ENCODE measurements around the gene SVBP. TPM values are rescaled to one million over a fixed set of nuclear protein-coding genes. Genes with fewer than 3 reads are reported as not detected.

Gene SVBP
- total RNA-seq, 2 donors from 2014 or later, result 15.0 to 42.5 TPM

DNA sequence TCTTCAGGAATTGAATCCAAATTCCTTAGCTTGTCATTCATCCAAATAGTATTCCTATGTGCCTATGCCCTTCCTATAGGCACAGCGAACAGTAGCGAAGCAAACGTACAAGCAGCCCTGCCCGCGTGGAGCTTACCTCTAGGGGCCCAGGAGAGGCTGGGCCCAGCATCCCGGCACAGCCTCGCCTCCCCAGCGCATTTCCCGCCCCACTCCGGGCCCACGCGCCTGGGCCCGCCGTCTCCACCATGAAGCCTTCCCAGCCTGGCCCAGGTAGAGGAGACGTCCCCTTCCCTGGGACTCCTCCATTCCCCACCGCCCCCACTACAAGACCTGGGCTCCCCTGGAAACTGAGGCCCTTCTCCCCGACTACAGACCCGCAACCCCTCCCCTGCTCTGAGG lies 32.7 kb downstream of the SVBP start:
- Histone ChIP-seq H3K27ac (no peak overlapping the region), H3K9me3 (no peaks in the 10 kb centered on the region), H3K36me3 (no peaks in the 10 kb centered on the region), H3K27me3 (replicated peaks; ENCODE audit: insufficient read depth) (no peaks in the 10 kb centered on the region), H3K4me3 (no peak overlapping the region), H3K4me1 (replicated peaks) (no peaks in the 10 kb centered on the region)
- 80% methylated on average over 18 of the region's 18 CpGs for WGBS
- TF ChIP-seq POLR2A (IDR thresholded peaks at IDR 0.05) (no peak), POLR2AphosphoS5 (IDR thresholded peaks at IDR 0.05) (no peak), CTCF (IDR thresholded peaks at IDR 0.05) (no peak)
- no peak for DNase-seq (ENCODE audit: low spot score)
- intact Hi-C loops (cut with DNase I), result no loop called here

GRCh38 chr1:42783092-42783491 lies 34.1 kb downstream of the SVBP start:
- intact Hi-C loops (cut with DNase I), result no loop called here
- 98% methylated on average over 2 of the region's 2 CpGs for WGBS

GRCh38 chr1:42780176-42780575 lies 37.0 kb downstream of the SVBP start:
- intact Hi-C loops (cut with DNase I), result no loop called here
- Histone ChIP-seq H3K4me1 (replicated peaks) (no peaks in the 10 kb centered on the region), H3K27me3 (replicated peaks; ENCODE audit: insufficient read depth) (no peaks in the 10 kb centered on the region), H3K36me3 (peaks cover 3 to 7% of the 10 kb centered on the region in 2 donors), H3K27ac (no peak overlapping the region), H3K4me3 (no peak overlapping the region), H3K9me3 (no peaks in the 10 kb centered on the region)
- no peak for TF ChIP-seq CTCF (IDR thresholded peaks at IDR 0.05)
- TF ChIP-seq POLR2AphosphoS5 (IDR thresholded peaks at IDR 0.05), result no peak
- TF ChIP-seq POLR2A (IDR thresholded peaks at IDR 0.05), result no peak
- no peak for DNase-seq (ENCODE audit: low spot score)
- WGBS, result 100% methylated on average over 1 of the region's 1 CpG

More at GRCh38 chr1:42783092-42783491, 34.1 kb downstream of the SVBP start:
- H3K36me3 ChIP-seq, result no peaks in the 10 kb centered on the region
- no peak overlapping the region for H3K4me3 ChIP-seq
- H3K4me1 ChIP-seq (replicated peaks), result no peaks in the 10 kb centered on the region
- TF ChIP-seq POLR2AphosphoS5 (IDR thresholded peaks at IDR 0.05), result no peak
- TF ChIP-seq POLR2A (IDR thresholded peaks at IDR 0.05), result no peak
- no peak for TF ChIP-seq CTCF (IDR thresholded peaks at IDR 0.05)
- no peak for DNase-seq (ENCODE audit: low spot score)
- H3K27ac ChIP-seq, result no peak overlapping the region
- H3K9me3 ChIP-seq, result no peaks in the 10 kb centered on the region
- no peaks in the 10 kb centered on the region for H3K27me3 ChIP-seq (replicated peaks; ENCODE audit: insufficient read depth)

DNA sequence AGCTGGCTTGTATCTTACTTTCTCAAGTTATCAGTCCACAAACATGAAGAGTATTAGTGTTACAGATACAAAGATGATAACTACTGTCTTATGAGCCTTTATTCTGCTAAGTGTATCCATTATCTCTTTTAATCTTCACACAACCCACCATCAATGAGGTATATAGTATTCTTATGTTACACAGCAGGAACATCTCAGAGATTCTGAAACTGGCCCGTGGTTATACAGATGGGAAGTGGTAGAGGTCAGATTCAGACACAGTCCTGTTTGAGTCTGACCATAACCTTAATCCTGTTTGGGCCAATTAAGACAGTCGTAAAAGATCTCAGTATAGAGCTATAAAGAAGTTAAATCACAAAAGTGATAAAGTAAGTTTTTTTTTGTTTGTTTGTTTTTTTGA lies 37.5 kb downstream of the SVBP start:
- intact Hi-C loops (cut with DNase I), result loop anchor here (5.0 kb wide), 1 partner anchor 293 kb away; no protein-coding TSS in a partner anchor
- Histone ChIP-seq H3K27me3 (replicated peaks; ENCODE audit: insufficient read depth) (no peaks in the 10 kb centered on the region), H3K9me3 (no peaks in the 10 kb centered on the region), H3K4me1 (replicated peaks) (no peaks in the 10 kb centered on the region), H3K36me3 (peaks cover 7% of the 10 kb centered on the region in 2 donors), H3K4me3 (no peak overlapping the region), H3K27ac (no peak overlapping the region)
- TF ChIP-seq POLR2A (IDR thresholded peaks at IDR 0.05), result no peak
- TF ChIP-seq POLR2AphosphoS5 (IDR thresholded peaks at IDR 0.05), result no peak
- no peak for TF ChIP-seq CTCF (IDR thresholded peaks at IDR 0.05)
- 62% methylated on average over 2 of the region's 2 CpGs for WGBS
- DNase-seq (ENCODE audit: low spot score), result no peak

DNA sequence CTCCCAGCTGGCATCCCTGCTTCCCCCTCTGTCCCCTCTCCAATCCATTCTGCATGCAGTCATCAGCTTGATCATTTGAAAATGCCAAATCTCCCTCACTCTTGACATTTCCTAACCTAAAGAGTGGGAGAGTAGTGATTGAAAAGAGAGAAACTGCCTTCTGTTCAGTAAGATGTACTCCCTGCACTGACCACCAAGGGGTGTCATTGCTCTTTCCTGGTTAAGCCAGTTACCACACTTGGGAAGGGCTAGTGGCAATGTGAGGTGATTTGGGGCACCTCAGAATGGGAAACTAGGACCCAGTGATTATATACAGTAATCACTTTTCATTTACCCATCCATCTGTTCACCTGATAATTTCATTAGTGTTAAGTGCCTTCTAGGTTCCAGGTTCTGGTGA lies 39.3 kb downstream of the SVBP start:
- Histone ChIP-seq H3K9me3 (no peaks in the 10 kb centered on the region), H3K27me3 (replicated peaks; ENCODE audit: insufficient read depth) (no peaks in the 10 kb centered on the region), H3K27ac (no peak overlapping the region), H3K36me3 (peaks cover 7% of the 10 kb centered on the region in 2 donors), H3K4me1 (replicated peaks) (no peaks in the 10 kb centered on the region), H3K4me3 (no peak overlapping the region)
- TF ChIP-seq CTCF (IDR thresholded peaks at IDR 0.05) (peak in 3 of 4 experiments; percentile 25 to 59 (median 46)), POLR2AphosphoS5 (IDR thresholded peaks at IDR 0.05) (no peak), POLR2A (IDR thresholded peaks at IDR 0.05) (no peak)
- DNase-seq (ENCODE audit: low spot score), result no peak
- intact Hi-C loops (cut with DNase I), result loop anchor here (5.0 kb wide), 1 partner anchor 294 kb away; no protein-coding TSS in a partner anchor
